Neural progenitor cell (in vitro differentiated cells): ENCODE measurements around the gene CELSR1. TPM values are rescaled to one million over a fixed set of nuclear protein-coding genes. Genes with fewer than 3 reads are reported as not detected.

Source experiments
- DNase-seq: peaks from one replicate; pipeline ENCODE4 v3.0.0-alpha.2; 2016; ENCODE audit warnings: low spot score
- H2AFZ ChIP-seq: fragments of 200-600 bp; sonication (generic); replicated peaks from 2 replicates; pipeline ENCODE4 v1.6.1; 2016; ENCODE audit warnings: antibody characterized with exemption
- H3F3A ChIP-seq: fragments of 200-600 bp; sonication (generic); 2 replicates; pipeline ENCODE4 v1.6.1; 2016; ENCODE audit warnings: antibody characterized with exemption, low read depth
- H3K27ac ChIP-seq: fragments of 200-600 bp; sonication (generic); 2 replicates; pipeline ENCODE4 v1.5.1; 2016; ENCODE audit warnings: mild to moderate bottlenecking
- H3K27me3 ChIP-seq: fragments of 200-600 bp; sonication (generic); 2 replicates; pipeline ENCODE4 v1.6.1; 2016; ENCODE audit warnings: mild to moderate bottlenecking, moderate library complexity
- H3K36me3 ChIP-seq: fragments of 200-600 bp; sonication (generic); 2 replicates; pipeline ENCODE4 v1.5.1; 2016
- H3K4me1 ChIP-seq: fragments of 200-600 bp; sonication (generic); 2 replicates; pipeline ENCODE4 v1.6.1; 2016; ENCODE audit warnings: mixed run types
- H3K4me2 ChIP-seq: fragments of 200-600 bp; sonication (generic); 2 replicates; pipeline ENCODE4 v1.6.1; 2016
- H3K4me3 ChIP-seq: fragments of 200-600 bp; sonication (generic); 2 replicates; pipeline ENCODE4 v1.5.1; 2016
- H3K79me2 ChIP-seq: fragments of 200-600 bp; sonication (generic); 2 replicates; pipeline ENCODE4 v1.6.1; 2016; ENCODE audit warnings: low read depth
- H3K9ac ChIP-seq: fragments of 200-600 bp; sonication (generic); 2 replicates; pipeline ENCODE4 v1.6.1; 2016
- H3K9me3 ChIP-seq: fragments of 200-600 bp; sonication (generic); 2 replicates; pipeline ENCODE4 v1.5.1; 2016; ENCODE audit warnings: low read depth
- H4K20me1 ChIP-seq: fragments of 200-600 bp; sonication (generic); 2 replicates; pipeline ENCODE4 v1.6.1; 2016; ENCODE audit warnings: low read depth
- H3K27ac Mint-ChIP-seq: 3 replicates; pipeline ENCODE4 v1.8.0; 2021; ENCODE audit warnings: mixed read lengths
- H3K27me3 Mint-ChIP-seq: 2 replicates; pipeline ENCODE4 v1.8.0; 2022; ENCODE audit warnings: low read depth, mild to moderate bottlenecking, inconsistent platforms, moderate library complexity, mixed read lengths; ENCODE audit not compliant: insufficient read depth
- H3K36me3 Mint-ChIP-seq: 3 replicates; pipeline ENCODE4 v1.8.0; 2021; ENCODE audit warnings: mixed read lengths
- H3K4me1 Mint-ChIP-seq: 3 replicates; pipeline ENCODE4 v1.8.0; 2021; ENCODE audit warnings: mixed read lengths
- H3K4me3 Mint-ChIP-seq: 3 replicates; pipeline ENCODE4 v1.8.0; 2021; ENCODE audit warnings: mild to moderate bottlenecking, moderate library complexity, mixed read lengths
- H3K9me3 Mint-ChIP-seq: 3 replicates; pipeline ENCODE4 v1.8.0; 2020; ENCODE audit warnings: mixed read lengths
- CTCF ChIP-seq: fragments of 200-600 bp; sonication (generic); IDR thresholded peaks from 2 replicates; pipeline ENCODE4 v1.5.1; 2017; ENCODE audit warnings: antibody characterized with exemption, mild to moderate bottlenecking
- EZH2 ChIP-seq: fragments of 200-600 bp; sonication (generic); IDR thresholded peaks from 2 replicates; pipeline ENCODE4 v1.6.1; 2017; ENCODE audit warnings: antibody characterized with exemption, mild to moderate bottlenecking, moderate library complexity
- EZH2phosphoT487 ChIP-seq: fragments of 200-600 bp; sonication (generic); IDR thresholded peaks from 2 replicates; pipeline ENCODE4 v1.6.1; 2017; ENCODE audit warnings: antibody characterized with exemption
- total RNA-seq: library from RNA; depleted of rRNA; stranded (reverse); fragments of >200 nt; gene quantifications from 2 replicates; pipeline ENCODE4 v1.2.3, GENCODE V29; 2015; ENCODE audit warnings: low replicate concordance

CELSR1 gene, protein sequence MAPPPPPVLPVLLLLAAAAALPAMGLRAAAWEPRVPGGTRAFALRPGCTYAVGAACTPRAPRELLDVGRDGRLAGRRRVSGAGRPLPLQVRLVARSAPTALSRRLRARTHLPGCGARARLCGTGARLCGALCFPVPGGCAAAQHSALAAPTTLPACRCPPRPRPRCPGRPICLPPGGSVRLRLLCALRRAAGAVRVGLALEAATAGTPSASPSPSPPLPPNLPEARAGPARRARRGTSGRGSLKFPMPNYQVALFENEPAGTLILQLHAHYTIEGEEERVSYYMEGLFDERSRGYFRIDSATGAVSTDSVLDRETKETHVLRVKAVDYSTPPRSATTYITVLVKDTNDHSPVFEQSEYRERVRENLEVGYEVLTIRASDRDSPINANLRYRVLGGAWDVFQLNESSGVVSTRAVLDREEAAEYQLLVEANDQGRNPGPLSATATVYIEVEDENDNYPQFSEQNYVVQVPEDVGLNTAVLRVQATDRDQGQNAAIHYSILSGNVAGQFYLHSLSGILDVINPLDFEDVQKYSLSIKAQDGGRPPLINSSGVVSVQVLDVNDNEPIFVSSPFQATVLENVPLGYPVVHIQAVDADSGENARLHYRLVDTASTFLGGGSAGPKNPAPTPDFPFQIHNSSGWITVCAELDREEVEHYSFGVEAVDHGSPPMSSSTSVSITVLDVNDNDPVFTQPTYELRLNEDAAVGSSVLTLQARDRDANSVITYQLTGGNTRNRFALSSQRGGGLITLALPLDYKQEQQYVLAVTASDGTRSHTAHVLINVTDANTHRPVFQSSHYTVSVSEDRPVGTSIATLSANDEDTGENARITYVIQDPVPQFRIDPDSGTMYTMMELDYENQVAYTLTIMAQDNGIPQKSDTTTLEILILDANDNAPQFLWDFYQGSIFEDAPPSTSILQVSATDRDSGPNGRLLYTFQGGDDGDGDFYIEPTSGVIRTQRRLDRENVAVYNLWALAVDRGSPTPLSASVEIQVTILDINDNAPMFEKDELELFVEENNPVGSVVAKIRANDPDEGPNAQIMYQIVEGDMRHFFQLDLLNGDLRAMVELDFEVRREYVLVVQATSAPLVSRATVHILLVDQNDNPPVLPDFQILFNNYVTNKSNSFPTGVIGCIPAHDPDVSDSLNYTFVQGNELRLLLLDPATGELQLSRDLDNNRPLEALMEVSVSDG (N-terminal part only)
- total RNA-seq = 12.3 and 18.0 TPM in 2 replicates

DNA sequence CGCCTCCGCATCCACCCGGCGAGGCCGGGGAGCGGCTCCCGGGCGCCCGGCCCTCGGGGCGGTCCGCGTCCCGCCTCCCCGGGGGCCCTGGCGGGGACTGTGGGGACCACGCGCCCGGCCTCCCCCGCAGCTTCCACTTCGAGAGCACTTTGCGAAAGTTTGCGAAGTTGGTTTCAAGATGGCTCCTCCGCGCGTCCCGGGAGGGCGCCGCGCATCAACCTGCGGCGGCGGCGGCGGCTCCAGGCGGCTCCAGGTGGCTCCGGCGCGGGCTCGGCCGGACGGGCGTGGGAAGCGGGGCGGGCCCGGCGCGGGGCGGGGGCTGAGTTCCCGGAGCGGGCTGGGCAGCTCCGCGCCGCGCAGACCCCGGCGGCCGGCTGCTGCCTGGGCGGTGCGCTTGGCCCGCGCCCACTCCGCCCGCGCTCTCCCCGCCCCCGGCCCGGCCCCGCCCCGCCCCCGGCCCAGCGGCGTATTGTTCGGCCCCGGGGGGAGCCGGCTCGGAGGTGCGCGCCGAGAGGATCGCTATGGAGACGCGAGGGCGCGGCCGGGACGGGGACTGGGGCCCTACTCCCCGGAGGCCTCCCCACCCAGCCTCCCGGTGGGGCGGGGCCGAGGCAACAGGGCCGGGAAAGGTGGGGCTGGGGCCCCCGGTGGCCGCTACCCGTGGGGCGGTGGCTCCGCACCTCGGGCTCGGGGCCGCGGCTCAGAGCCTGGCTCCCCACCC is at the start of gene CELSR1:
CELSR1 (minus strand) TSS at position 396 of the 721 bp plus-strand sequence. CDS start 450 bp downstream, outside the sequence.
- Mint-ChIP-seq H3K27me3 (peaks cover 14% of the 10 kb centered on the region), H3K4me1 (peaks cover 34% of the 10 kb centered on the region), H3K36me3 (peaks cover 28% of the 10 kb centered on the region), H3K9me3 (peaks cover 31% of the 10 kb centered on the region), H3K4me3 (peak within 1 kb of the TSS; percentile 83), H3K27ac (no peak within 1 kb of the TSS)
- no peak within 1 kb of the TSS for H3K9ac ChIP-seq
- DNase-seq = peak; percentile 87
- H3K27ac ChIP-seq = no peak within 1 kb of the TSS
- H2AFZ ChIP-seq = peak within 1 kb of the TSS; percentile 82
- H3K9me3 ChIP-seq = no peaks in the 10 kb centered on the region
- TF ChIP-seq EZH2phosphoT487 (no peak), CTCF (no peak), EZH2 (no peak)
- peak within 1 kb of the TSS; percentile 92 for H3K4me2 ChIP-seq
- peaks cover 13% of the 10 kb centered on the region for H3K4me1 ChIP-seq
- peaks cover 34% of the 10 kb centered on the region for H3F3A ChIP-seq
- peaks cover 33% of the 10 kb centered on the region for H4K20me1 ChIP-seq
- H3K27me3 ChIP-seq = peaks cover 42% of the 10 kb centered on the region
- H3K4me3 ChIP-seq = peak within 1 kb of the TSS; percentile 88
- H3K36me3 ChIP-seq = peaks cover 7% of the 10 kb centered on the region
- H3K79me2 ChIP-seq = peaks cover 37% of the 10 kb centered on the region

DNA sequence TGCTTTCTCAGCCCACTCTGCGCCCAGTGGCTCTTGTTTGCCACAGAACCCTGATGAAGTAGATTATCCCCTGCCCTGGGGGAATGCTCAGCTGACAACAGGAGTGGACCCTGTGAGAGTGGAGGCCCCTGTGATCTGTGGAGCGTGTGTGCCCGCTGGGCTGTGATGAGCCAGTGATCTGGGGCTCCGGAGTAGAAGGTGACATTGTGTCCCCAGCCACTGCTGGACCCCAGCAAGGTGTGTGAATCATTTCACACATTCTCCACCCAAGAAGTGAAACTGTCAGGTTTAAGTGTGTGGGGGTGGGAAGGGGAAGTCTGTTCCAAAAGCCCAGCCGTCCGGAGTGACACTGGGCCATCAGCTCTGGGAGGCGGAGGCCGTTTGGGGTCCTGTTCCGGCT is 49.6 kb upstream of the CELSR1 start:
- Histone ChIP-seq H3K27me3 (peaks cover 34% of the 10 kb centered on the region), H4K20me1 (peaks cover 78% of the 10 kb centered on the region), H3K4me3 (no peak overlapping the region), H3K36me3 (no peaks in the 10 kb centered on the region), H2AFZ (no peak overlapping the region), H3K27ac (no peak overlapping the region), H3F3A (peaks cover 14% of the 10 kb centered on the region), H3K9ac (no peak overlapping the region), H3K79me2 (no peaks in the 10 kb centered on the region), H3K9me3 (no peaks in the 10 kb centered on the region), H3K4me2 (no peak overlapping the region), H3K4me1 (peaks cover 20% of the 10 kb centered on the region)
- peak overlapping the region; percentile 74 for H3K27ac Mint-ChIP-seq
- peaks cover 7% of the 10 kb centered on the region for H3K27me3 Mint-ChIP-seq
- H3K36me3 Mint-ChIP-seq = no peaks in the 10 kb centered on the region
- H3K9me3 Mint-ChIP-seq = peaks cover 1% of the 10 kb centered on the region
- H3K4me3 Mint-ChIP-seq = no peak overlapping the region
- TF ChIP-seq EZH2phosphoT487 (no peak), CTCF (no peak), EZH2 (no peak)
- H3K4me1 Mint-ChIP-seq = peaks cover 31% of the 10 kb centered on the region
- no peak for DNase-seq

GRCh38 chr22:46586531-46587011 is 49.2 kb upstream of the CELSR1 start:
- no peak overlapping the region for H3K4me2 ChIP-seq
- peaks cover 14% of the 10 kb centered on the region for H3F3A ChIP-seq
- H3K27ac ChIP-seq = no peak overlapping the region
- H3K27me3 ChIP-seq = peaks cover 34% of the 10 kb centered on the region
- no peaks in the 10 kb centered on the region for H3K36me3 Mint-ChIP-seq
- peaks cover 1% of the 10 kb centered on the region for H3K79me2 ChIP-seq
- H3K36me3 ChIP-seq = no peaks in the 10 kb centered on the region
- H3K4me1 ChIP-seq = peaks cover 20% of the 10 kb centered on the region
- no peaks in the 10 kb centered on the region for H3K9me3 ChIP-seq
- H3K27ac Mint-ChIP-seq = no peak overlapping the region
- TF ChIP-seq EZH2 = no peak
- no peak overlapping the region for H3K4me3 Mint-ChIP-seq
- H3K9ac ChIP-seq = no peak overlapping the region
- DNase-seq = no peak
- H3K9me3 Mint-ChIP-seq = peaks cover 1% of the 10 kb centered on the region
- peaks cover 7% of the 10 kb centered on the region for H3K27me3 Mint-ChIP-seq
- peaks cover 29% of the 10 kb centered on the region for H3K4me1 Mint-ChIP-seq
- H2AFZ ChIP-seq = no peak overlapping the region
- H3K4me3 ChIP-seq = no peak overlapping the region
- peaks cover 83% of the 10 kb centered on the region for H4K20me1 ChIP-seq
